Sigmoid colon (tissue), 4 donors: ENCODE measurements around the gene PCDHGB2.

Experiments used
- CTCF ChIP-seq, 4 experiments: fragments of 450-650 bp in 3 of 4; fragments of 200-600 bp in 1 of 4; IDR thresholded peaks; one replicate each; pipeline ENCODE4 v1.5.1; 2016 to 2019; ENCODE audit warnings: antibody characterized with exemption in 4 of 4, mild to moderate bottlenecking in 3 of 4, moderate library complexity in 2 of 4
- POLR2A ChIP-seq, 2 donors: fragments of 450-650 bp; IDR thresholded peaks; one replicate each; pipeline ENCODE4 v1.6.1; 2016; ENCODE audit warnings: antibody characterized with exemption in 2 of 2, mild to moderate bottlenecking in 2 of 2, moderate library complexity in 2 of 2
- POLR2AphosphoS5 ChIP-seq, 4 donors: sonication (generic); formaldehyde crosslinking; IDR thresholded peaks; one replicate each; pipeline ENCODE4 v1.6.1; 2017; ENCODE audit warnings: antibody characterized with exemption in 4 of 4

- TF ChIP-seq POLR2A (IDR thresholded peaks at IDR 0.05): no peak
- TF ChIP-seq POLR2AphosphoS5 (IDR thresholded peaks at IDR 0.05): no peak
- no peak for TF ChIP-seq CTCF (IDR thresholded peaks at IDR 0.05)
Measured at GRCh38 chr5:141409598-141410306, 50.0 kb downstream of the PCDHGB2 start.
